ENCODE measurements around the gene MIOX.

Gene MIOX

DNA sequence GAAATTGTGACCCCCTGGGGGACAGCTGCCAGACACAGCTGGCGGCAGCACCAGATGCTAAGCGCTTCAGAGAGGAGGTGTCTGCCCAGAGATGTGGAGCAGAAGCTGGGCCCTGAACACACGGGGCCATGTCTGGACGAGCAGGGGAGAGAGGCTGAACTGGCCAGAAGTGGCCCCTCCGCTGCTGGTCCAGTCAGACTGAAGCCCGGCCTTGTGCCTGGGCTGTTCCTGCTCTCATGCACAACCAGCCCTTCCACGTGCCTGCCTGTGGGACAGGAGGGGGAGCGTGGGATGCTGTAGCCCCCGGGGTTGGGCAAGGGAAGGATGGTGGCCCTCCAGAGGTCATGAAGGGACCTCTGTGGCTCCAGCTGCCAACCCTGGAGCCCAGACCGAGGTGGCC is 3.6 kb upstream of the MIOX start:
- Histone ChIP-seq H3K79me2 (no peaks in the 10 kb centered on the region), H3K4me3 (ENCODE audit: low read depth, low read length) (no peak overlapping the region), H3K9ac (no peak overlapping the region), H3K36me3 (ENCODE audit: control insufficient read depth, insufficient read depth, low read length) (no peaks in the 10 kb centered on the region), H3K27me3 (ENCODE audit: control insufficient read depth, insufficient read depth, low read length) (no peaks in the 10 kb centered on the region), H2AFZ (no peak overlapping the region), H3K4me2 (ENCODE audit: low read length) (no peak overlapping the region), H3K9me3 (ENCODE audit: control insufficient read depth, low read length) (no peaks in the 10 kb centered on the region), H3K4me1 (no peaks in the 10 kb centered on the region), H3K27ac (no peak overlapping the region)
- TF ChIP-seq, protein P1, sequence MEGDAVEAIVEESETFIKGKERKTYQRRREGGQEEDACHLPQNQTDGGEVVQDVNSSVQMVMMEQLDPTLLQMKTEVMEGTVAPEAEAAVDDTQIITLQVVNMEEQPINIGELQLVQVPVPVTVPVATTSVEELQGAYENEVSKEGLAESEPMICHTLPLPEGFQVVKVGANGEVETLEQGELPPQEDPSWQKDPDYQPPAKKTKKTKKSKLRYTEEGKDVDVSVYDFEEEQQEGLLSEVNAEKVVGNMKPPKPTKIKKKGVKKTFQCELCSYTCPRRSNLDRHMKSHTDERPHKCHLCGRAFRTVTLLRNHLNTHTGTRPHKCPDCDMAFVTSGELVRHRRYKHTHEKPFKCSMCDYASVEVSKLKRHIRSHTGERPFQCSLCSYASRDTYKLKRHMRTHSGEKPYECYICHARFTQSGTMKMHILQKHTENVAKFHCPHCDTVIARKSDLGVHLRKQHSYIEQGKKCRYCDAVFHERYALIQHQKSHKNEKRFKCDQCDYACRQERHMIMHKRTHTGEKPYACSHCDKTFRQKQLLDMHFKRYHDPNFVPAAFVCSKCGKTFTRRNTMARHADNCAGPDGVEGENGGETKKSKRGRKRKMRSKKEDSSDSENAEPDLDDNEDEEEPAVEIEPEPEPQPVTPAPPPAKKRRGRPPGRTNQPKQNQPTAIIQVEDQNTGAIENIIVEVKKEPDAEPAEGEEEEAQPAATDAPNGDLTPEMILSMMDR (IDR thresholded peaks at IDR 0.05): no peak

DNA sequence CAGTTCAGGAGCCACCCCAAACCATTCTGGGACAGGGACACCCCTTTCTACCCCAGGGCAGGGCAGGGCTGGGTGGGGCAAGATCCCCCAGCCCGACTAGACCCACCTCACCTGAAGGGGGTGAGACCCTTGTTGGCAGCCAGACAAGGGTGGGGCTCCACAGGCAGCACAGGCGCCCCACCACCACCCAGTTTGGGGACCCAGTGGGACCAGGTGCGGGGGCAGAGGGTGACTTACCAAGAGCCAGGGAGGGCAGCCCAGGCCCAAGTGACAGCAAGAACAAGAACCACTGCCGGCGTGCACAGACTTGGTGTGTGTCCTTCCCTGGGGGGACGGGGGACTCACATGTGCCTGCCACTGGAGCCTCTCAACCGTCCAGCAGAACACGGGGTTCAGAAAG is 3.1 kb upstream of the MIOX start:
- Histone ChIP-seq H3K9me3 (ENCODE audit: control insufficient read depth, low read length) (no peaks in the 10 kb centered on the region), H3K4me3 (ENCODE audit: low read depth, low read length) (no peak overlapping the region), H3K9ac (no peak overlapping the region), H3K4me1 (no peaks in the 10 kb centered on the region), H3K27me3 (ENCODE audit: control insufficient read depth, insufficient read depth, low read length) (no peaks in the 10 kb centered on the region), H2AFZ (no peak overlapping the region), H3K36me3 (ENCODE audit: control insufficient read depth, insufficient read depth, low read length) (no peaks in the 10 kb centered on the region), H3K4me2 (ENCODE audit: low read length) (no peak overlapping the region), H3K27ac (no peak overlapping the region), H3K79me2 (no peaks in the 10 kb centered on the region)
- TF ChIP-seq, protein P1 (IDR thresholded peaks at IDR 0.05): no peak

DNA sequence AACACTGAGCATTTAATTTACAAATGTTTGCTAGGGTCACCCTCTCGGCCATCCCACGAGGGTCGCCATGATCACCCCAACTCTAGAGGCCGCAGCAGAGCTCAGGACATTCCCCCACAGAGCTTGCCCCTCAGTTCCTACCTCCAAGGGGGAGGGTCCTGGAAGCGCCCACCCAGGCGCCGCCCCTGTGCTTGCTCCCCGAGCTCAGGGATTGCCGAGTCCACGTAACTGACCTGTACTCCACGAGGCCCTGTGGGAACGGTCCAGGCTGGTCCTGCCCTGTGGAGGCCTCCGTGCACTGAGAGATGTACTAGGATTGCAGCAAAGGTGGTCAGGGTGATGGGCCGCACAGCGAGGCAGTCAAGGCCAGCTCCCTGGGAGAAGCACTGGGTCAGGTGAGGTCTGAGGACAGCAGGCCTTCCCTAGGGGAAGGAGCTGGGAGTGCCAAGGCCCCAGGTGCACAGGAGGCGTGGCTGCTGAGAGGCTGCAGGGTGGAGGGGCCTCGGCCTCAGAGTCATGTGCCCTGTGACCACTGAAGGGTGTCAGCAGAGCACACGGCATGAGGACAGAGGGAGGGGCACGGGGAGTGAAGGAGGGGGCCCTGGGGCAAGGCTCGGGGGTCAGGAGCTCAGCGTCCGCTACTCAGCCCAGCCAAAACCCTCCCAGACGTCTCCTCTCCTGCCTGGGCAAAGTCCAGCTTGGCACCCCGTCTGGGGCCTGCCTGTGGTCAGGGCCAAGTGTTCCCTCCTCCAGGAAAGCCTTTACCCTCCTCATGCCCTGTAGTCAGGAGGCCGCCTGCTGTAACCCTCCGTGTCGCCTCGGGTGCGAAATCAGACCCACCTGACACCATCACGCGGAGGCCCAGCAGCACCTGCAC is 2.4 kb upstream of the MIOX start:
- Histone ChIP-seq H3K36me3 (ENCODE audit: control insufficient read depth, insufficient read depth, low read length) (no peaks in the 10 kb centered on the region), H3K4me1 (no peaks in the 10 kb centered on the region), H3K27me3 (ENCODE audit: control insufficient read depth, insufficient read depth, low read length) (no peaks in the 10 kb centered on the region), H3K79me2 (no peaks in the 10 kb centered on the region), H3K4me2 (ENCODE audit: low read length) (no peak overlapping the region), H3K4me3 (ENCODE audit: low read depth, low read length) (no peak overlapping the region), H3K27ac (no peak overlapping the region), H3K9ac (no peak overlapping the region), H3K9me3 (ENCODE audit: control insufficient read depth, low read length) (no peaks in the 10 kb centered on the region), H2AFZ (no peak overlapping the region)
- TF ChIP-seq, protein P1 (IDR thresholded peaks at IDR 0.05): no peak

DNA sequence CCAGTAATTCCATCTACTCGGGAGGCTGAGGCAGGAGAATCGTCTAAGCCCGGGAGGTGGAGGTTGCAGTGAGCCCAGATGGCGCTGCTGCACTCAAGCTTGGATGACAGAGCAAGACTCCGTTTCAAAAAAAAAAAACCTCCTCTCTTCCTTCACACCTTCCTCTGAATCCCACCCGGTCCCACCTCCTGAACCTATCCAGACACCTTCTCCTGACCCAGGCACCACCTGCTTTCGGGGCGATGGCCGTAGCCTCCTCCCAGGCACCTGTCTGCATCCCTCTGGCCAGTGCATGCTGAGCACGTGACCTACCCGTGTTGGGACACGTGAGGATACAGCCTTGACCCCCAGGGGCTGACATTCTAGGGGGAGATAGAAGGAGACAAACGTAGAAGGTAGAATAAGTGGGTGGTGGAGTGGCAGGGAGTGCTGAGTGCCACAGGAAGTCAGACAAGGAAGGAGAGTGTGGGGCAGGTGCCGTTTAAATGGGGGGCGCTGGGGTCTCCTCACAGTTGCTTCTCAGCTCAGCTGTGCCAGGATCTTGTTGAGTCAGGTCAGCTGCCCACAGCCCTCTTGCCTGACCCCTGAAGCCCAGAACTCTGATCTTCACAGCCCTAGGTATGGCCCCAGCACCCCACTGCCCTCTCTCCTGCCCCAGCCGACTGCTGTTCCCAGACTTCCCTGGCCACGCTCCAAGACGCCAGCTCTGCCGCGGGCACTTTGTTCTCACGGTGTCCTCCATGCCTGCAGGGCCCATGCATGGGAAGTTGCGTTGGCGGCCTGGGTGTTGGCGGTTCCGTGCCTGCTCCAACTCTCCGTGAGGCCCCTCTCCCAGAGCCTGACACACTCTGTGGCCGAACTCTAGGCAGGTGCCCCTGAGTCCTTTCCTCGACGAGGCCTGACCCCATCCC is 1.2 kb upstream of the MIOX start:
- H3K9ac ChIP-seq: no peak overlapping the region
- H3K4me3 ChIP-seq (ENCODE audit: low read depth, low read length): no peak overlapping the region
- H3K27me3 ChIP-seq (ENCODE audit: control insufficient read depth, insufficient read depth, low read length): no peaks in the 10 kb centered on the region
- no peak overlapping the region for H3K27ac ChIP-seq
- no peaks in the 10 kb centered on the region for H3K4me1 ChIP-seq
- TF ChIP-seq, protein P1 (IDR thresholded peaks at IDR 0.05): no peak
- no peaks in the 10 kb centered on the region for H3K36me3 ChIP-seq (ENCODE audit: control insufficient read depth, insufficient read depth, low read length)
- H3K4me2 ChIP-seq (ENCODE audit: low read length): no peak overlapping the region
- no peaks in the 10 kb centered on the region for H3K9me3 ChIP-seq (ENCODE audit: control insufficient read depth, low read length)
- no peaks in the 10 kb centered on the region for H3K79me2 ChIP-seq
- H2AFZ ChIP-seq: no peak overlapping the region

Data from parathyroid adenoma (tissue), 2 donors.